Liver (tissue), 9 donors: Measurements from ENCODE around the gene RORC. TPM values are rescaled to one million over a fixed set of nuclear protein-coding genes. Genes with fewer than 3 reads are reported as not detected.

Experiments
- DNase-seq: peaks from one replicate; pipeline ENCODE4 v3.0.0-alpha.2; 2017; ENCODE audit warnings: low spot score
- H3K27ac ChIP-seq, 2 donors: one replicate each; pipeline ENCODE4 v1.7.0; 2013; ENCODE audit warnings: inconsistent platforms in 2 of 2, low read length in 2 of 2, control low read depth in 1 of 2, low read depth in 1 of 2, mild to moderate bottlenecking in 1 of 2
- H3K27me3 ChIP-seq, 4 donors: one replicate each; pipeline versions ENCODE4 v1.6.1 to v1.7.0; 2013; ENCODE audit warnings: low read length in 3 of 4, inconsistent platforms in 1 of 4, mild to moderate bottlenecking in 1 of 4, moderate library complexity in 1 of 4; ENCODE audit not compliant: control insufficient read depth in 4 of 4, insufficient read depth in 4 of 4
- H3K36me3 ChIP-seq, 4 donors: one replicate each; pipeline versions ENCODE4 v1.6.1 to v1.7.0; 2013; ENCODE audit warnings: low read length in 3 of 4, mild to moderate bottlenecking in 3 of 4, low read depth in 1 of 4, moderate library complexity in 1 of 4; ENCODE audit not compliant: control insufficient read depth in 4 of 4, insufficient read depth in 3 of 4
- H3K4me1 ChIP-seq, 4 donors: one replicate each; pipeline versions ENCODE4 v1.6.1 to v1.7.0; 2013; ENCODE audit warnings: low read length in 3 of 4, mild to moderate bottlenecking in 3 of 4, moderate library complexity in 1 of 4; ENCODE audit not compliant: control insufficient read depth in 4 of 4, insufficient read depth in 4 of 4
- H3K4me3 ChIP-seq, 3 donors: one replicate each; pipeline versions ENCODE4 v1.6.1 to v1.7.0; 2013; ENCODE audit warnings: low read length in 3 of 3, control low read depth in 1 of 3, low read depth in 1 of 3, mild to moderate bottlenecking in 1 of 3
- H3K9ac ChIP-seq, 2 donors: one replicate each; pipeline ENCODE4 v1.7.0; 2013; ENCODE audit warnings: low read length in 2 of 2, mild to moderate bottlenecking in 2 of 2, moderate library complexity in 2 of 2, control low read depth in 1 of 2, low read depth in 1 of 2
- H3K9me3 ChIP-seq, 4 donors: one replicate each; pipeline versions ENCODE4 v1.6.1 to v1.7.0; 2013; ENCODE audit warnings: low read length in 3 of 4; ENCODE audit not compliant: control insufficient read depth in 4 of 4
- ATF3 ChIP-seq: IDR thresholded peaks from 2 replicates; pipeline ENCODE4 v1.6.1; 2016; ENCODE audit warnings: antibody characterized with exemption
- CTCF ChIP-seq: fragments of 150-350 bp; IDR thresholded peaks from 2 replicates; pipeline ENCODE4 v1.5.1; 2017; ENCODE audit warnings: improper control_type of control experiment, low read depth, low read length; ENCODE audit not compliant: missing input control
- EGR1 ChIP-seq, 2 donors: IDR thresholded peaks; 2 replicates each; pipeline ENCODE4 v1.6.1; 2016 to 2018; ENCODE audit warnings: antibody characterized with exemption in 2 of 2, low read depth in 2 of 2
- FOXA1 ChIP-seq: IDR thresholded peaks from 2 replicates; pipeline ENCODE4 v1.6.1; 2016; ENCODE audit warnings: antibody characterized with exemption
- FOXA2 ChIP-seq: IDR thresholded peaks from 2 replicates; pipeline ENCODE4 v1.6.1; 2016; ENCODE audit warnings: antibody characterized with exemption
- GABPA ChIP-seq, 2 donors: IDR thresholded peaks in 1 of 2; conservative IDR thresholded peaks in 1 of 2; 2 replicates each; pipeline ENCODE4 v1.6.1; 2016; ENCODE audit warnings: antibody characterized with exemption in 2 of 2, mild to moderate bottlenecking in 1 of 2, moderate library complexity in 1 of 2
- HNF4A ChIP-seq, 2 donors: conservative IDR thresholded peaks; 2 replicates each; pipeline ENCODE4 v1.6.1; 2016; ENCODE audit warnings: antibody characterized with exemption in 2 of 2, mild to moderate bottlenecking in 2 of 2
- HNF4G ChIP-seq: IDR thresholded peaks from 2 replicates; pipeline ENCODE4 v1.6.1; 2016; ENCODE audit warnings: antibody characterized with exemption
- JUND ChIP-seq, 2 donors: IDR thresholded peaks; 2 replicates each; pipeline ENCODE4 v1.6.1; 2016; ENCODE audit warnings: antibody characterized with exemption in 2 of 2
- MAX ChIP-seq: IDR thresholded peaks from 2 replicates; pipeline ENCODE4 v1.6.1; 2016; ENCODE audit warnings: antibody characterized with exemption
- NR2F2 ChIP-seq: IDR thresholded peaks from 2 replicates; pipeline ENCODE4 v1.6.1; 2016; ENCODE audit warnings: antibody characterized with exemption
- RAD21 ChIP-seq, 2 donors: IDR thresholded peaks; 2 replicates each; pipeline ENCODE4 v1.6.1; 2016; ENCODE audit warnings: antibody characterized with exemption in 2 of 2, mild to moderate bottlenecking in 2 of 2
- REST ChIP-seq: IDR thresholded peaks from 2 replicates; pipeline ENCODE4 v1.6.1; 2016; ENCODE audit warnings: antibody characterized with exemption, mild to moderate bottlenecking
- RXRA ChIP-seq, 2 donors: IDR thresholded peaks; 2 replicates each; pipeline ENCODE4 v1.6.1; 2017 to 2018; ENCODE audit warnings: antibody characterized with exemption in 2 of 2, mild to moderate bottlenecking in 1 of 2
- SP1 ChIP-seq: IDR thresholded peaks from 2 replicates; pipeline ENCODE4 v1.6.1; 2018; ENCODE audit warnings: antibody characterized with exemption, mild to moderate bottlenecking
- TAF1 ChIP-seq: conservative IDR thresholded peaks from 2 replicates; pipeline ENCODE4 v1.6.1; 2016; ENCODE audit warnings: antibody characterized with exemption, mild to moderate bottlenecking
- YY1 ChIP-seq: IDR thresholded peaks from 2 replicates; pipeline ENCODE4 v1.6.1; 2016; ENCODE audit warnings: antibody characterized with exemption, mild to moderate bottlenecking
- ZBTB33 ChIP-seq: IDR thresholded peaks from 2 replicates; pipeline ENCODE4 v1.6.1; 2016; ENCODE audit warnings: antibody characterized with exemption
- WGBS: extraction: QIAGEN DNeasy Blood & Tissue Kit; methylation state at CpG from one replicate; pipeline ENCODE4 v1.1.7; 2013; 5-methylcytosine and 5-hydroxymethylcytosine counted together
- polyA plus RNA-seq, 2 donors: library from polyadenylated mRNA; stranded (reverse) in 1 of 2; unstranded in 1 of 2; fragments of 200-250 nt in 1 of 2; fragments of >200 nt in 1 of 2; fragmentation: Nextera tagmentation in 1 of 2; extraction: Ambion mirVana in 1 of 2; gene quantifications; one replicate each; pipeline versions ENCODE4 v1.2.1 to v1.2.3, GENCODE V29; 2013 to 2015
- total RNA-seq, 2 donors: library from RNA; depleted of rRNA; stranded (reverse); fragments of >200 nt; gene quantifications; one replicate each; pipeline ENCODE4 v1.2.3, GENCODE V29; 2014
- donor health status: healthy.
- donor health status: healthy.
- donor health status: healthy.
- donor health status: healthy.
- donor health status: healthy.

RORC gene
- total and polyA plus RNA-seq, 4 donors, result 2.9 to 59.2 (median 13.0) TPM

GRCh38 chr1:151853411-151853943, 21.9 kb upstream of the RORC start, which contains the start of gene THEM5:
Gene THEM5, minus strand, starts transcription at chr1:151853712. Its CDS starts 147 bp downstream, at chr1:151853565.
- Histone ChIP-seq H3K9me3 (no peaks in the 10 kb centered on the region), H3K27me3 (no peaks in the 10 kb centered on the region), H3K4me3 (no peak within 1 kb of the TSS), H3K9ac (no peak within 1 kb of the TSS), H3K36me3 (no peaks in the 10 kb centered on the region), H3K27ac (no peak within 1 kb of the TSS), H3K4me1 (peaks cover 0 to 4% (median 0%) of the 10 kb centered on the region in 4 donors)
- TF ChIP-seq ZBTB33 (no peak), REST (no peak), RXRA (IDR thresholded peaks at IDR 0.05) (no peak), ATF3 (no peak), FOXA1 (no peak), GABPA (IDR thresholded peaks at IDR 0.05 in 1 of 2, conservative IDR thresholded peaks at IDR 0.05 in 1 of 2) (no peak), RAD21 (IDR thresholded peaks at IDR 0.05) (no peak), FOXA2 (no peak), CTCF (no peak), HNF4A (conservative IDR thresholded peaks at IDR 0.05) (no peak), JUND (IDR thresholded peaks at IDR 0.05) (no peak), EGR1 (IDR thresholded peaks at IDR 0.05; ENCODE audit: low read depth in 2 of 2) (no peak), SP1 (no peak), HNF4G (no peak), YY1 (no peak), TAF1 (no peak), NR2F2 (no peak), MAX (no peak)
- no peak for DNase-seq
- WGBS, result 93% methylated on average over 5 of the region's 5 CpGs
